Type B pancreatic cell (in vitro differentiated cells): ENCODE results near the gene OR7G1. TPM values are rescaled to one million over a fixed set of nuclear protein-coding genes. Genes with fewer than 3 reads are reported as not detected.

Experiments
- DNase-seq: peaks from one replicate; pipeline ENCODE4 v3.0.0; 2021; ENCODE audit warnings: mixed read lengths; ENCODE audit not compliant: unreplicated experiment; ENCODE audit errors: extremely low spot score
- H3K27ac Mint-ChIP-seq: 2 replicates; pipeline ENCODE4 v1.8.0; 2021; ENCODE audit warnings: mild to moderate bottlenecking, mixed read lengths
- H3K27me3 Mint-ChIP-seq: 2 replicates; pipeline ENCODE4 v1.8.0; 2021; ENCODE audit warnings: mixed read lengths
- H3K36me3 Mint-ChIP-seq: 2 replicates; pipeline ENCODE4 v1.8.0; 2021; ENCODE audit warnings: mixed read lengths
- H3K4me1 Mint-ChIP-seq: one replicate; pipeline ENCODE4 v1.8.0; 2021; ENCODE audit warnings: mixed read lengths; ENCODE audit not compliant: unreplicated experiment
- H3K4me3 Mint-ChIP-seq: 2 replicates; pipeline ENCODE4 v1.8.0; 2021; ENCODE audit warnings: mild to moderate bottlenecking, mixed read lengths
- H3K9me3 Mint-ChIP-seq: 2 replicates; pipeline ENCODE4 v1.8.0; 2021; ENCODE audit warnings: mixed read lengths
- CTCF ChIP-seq: fragments of 200-600 bp; sonication (generic); conservative IDR thresholded peaks from 2 replicates; pipeline ENCODE4 v1.5.0; 2021; ENCODE audit warnings: antibody characterized with exemption, mild to moderate bottlenecking
- total RNA-seq: library from RNA; stranded (reverse); gene quantifications from 2 replicates; pipeline ENCODE4 v1.2.1, GENCODE V29; 2021; ENCODE audit warnings: low replicate concordance

OR7G1 gene
- total RNA-seq, 1 donor from 2014 or later = not detected

- H3K36me3 Mint-ChIP-seq = no peaks in the 10 kb centered on the region
- DNase-seq = no peak
- H3K9me3 Mint-ChIP-seq = no peaks in the 10 kb centered on the region
- no peak for TF ChIP-seq CTCF
- no peak overlapping the region for H3K4me3 Mint-ChIP-seq
- H3K4me1 Mint-ChIP-seq = peaks cover 10% of the 10 kb centered on the region
- H3K27ac Mint-ChIP-seq = no peak overlapping the region
- H3K27me3 Mint-ChIP-seq = no peaks in the 10 kb centered on the region
These were observed 45.5 kb downstream of the OR7G1 start for GRCh38 chr19:9070066-9070465.

GRCh38 chr19:9065457-9066014, 50.0 kb downstream of the OR7G1 start:
- Mint-ChIP-seq H3K27ac (no peak overlapping the region), H3K4me3 (no peak overlapping the region), H3K9me3 (no peaks in the 10 kb centered on the region), H3K27me3 (no peaks in the 10 kb centered on the region), H3K36me3 (no peaks in the 10 kb centered on the region), H3K4me1 (no peaks in the 10 kb centered on the region)
- TF ChIP-seq CTCF = no peak
- DNase-seq = no peak

Other genes starting within 250 kb of the OR7G1 start
- 119 and 342 TPM in 2 replicates for gene MUC16, start 105.4 kb downstream of the OR7G1 start, total RNA-seq
- 0.31 TPM in 1 of 2 replicates, not detected in the other for gene OR1M1, start 28.7 kb downstream of the OR7G1 start, total RNA-seq
- 0.10 TPM in 1 of 2 replicates, not detected in the other for gene OR7G2, start 8.3 kb downstream of the OR7G1 start, total RNA-seq
- not detected in 2 replicates for gene OR7G3, start 11.2 kb upstream of the OR7G1 start, total RNA-seq
- gene ZNF317, start 24.6 kb upstream of the OR7G1 start, total RNA-seq = 40.3 and 40.5 TPM in 2 replicates
- 0.57 and 1.3 TPM in 2 replicates for gene OR7D2, start 63.2 kb upstream of the OR7G1 start, total RNA-seq
- gene OR7D4, start 103.8 kb upstream of the OR7G1 start, total RNA-seq = not detected in 2 replicates
- not detected in 2 replicates for gene OR7E24, start 135.2 kb upstream of the OR7G1 start, total RNA-seq
- 6.0 and 7.3 TPM in 2 replicates for gene ZNF699, start 194.1 kb upstream of the OR7G1 start, total RNA-seq
- 19.6 and 33.2 TPM in 2 replicates for gene ZNF559, start 208.4 kb upstream of the OR7G1 start, total RNA-seq
- gene ZNF177, start 247.2 kb upstream of the OR7G1 start, total RNA-seq = 4.1 and 10.6 TPM in 2 replicates